Stimulated activated memory B cell treated with anti-CD40 and anti-IgM and Interleukin-4, amounts not matched to agents 10 μg/mL and 1 μg/mL and 100 μg/mL, for 72 hours (primary cell): ENCODE results near the gene SLC27A6.

Source experiments
- ATAC-seq: fragments of 150-1000 bp; cut with Tn5 transposase; 2 replicates; pipeline ENCODE4 v1.10.0; 2021
- H3K27ac Mint-ChIP-seq: one replicate; pipeline ENCODE4 v1.8.0; 2022; ENCODE audit warnings: mild to moderate bottlenecking, mixed read lengths
- H3K27me3 Mint-ChIP-seq: one replicate; pipeline ENCODE4 v1.8.0; 2022; ENCODE audit warnings: mixed read lengths
- H3K36me3 Mint-ChIP-seq: one replicate; pipeline ENCODE4 v1.8.0; 2022; ENCODE audit warnings: mixed read lengths
- H3K4me1 Mint-ChIP-seq: one replicate; pipeline ENCODE4 v1.8.0; 2022; ENCODE audit warnings: mixed read lengths
- H3K4me3 Mint-ChIP-seq: one replicate; pipeline ENCODE4 v1.8.0; 2022; ENCODE audit warnings: mild to moderate bottlenecking, moderate library complexity, mixed read lengths
- H3K9me3 Mint-ChIP-seq: one replicate; pipeline ENCODE4 v1.8.0; 2022; ENCODE audit warnings: mixed read lengths

SLC27A6 gene

DNA sequence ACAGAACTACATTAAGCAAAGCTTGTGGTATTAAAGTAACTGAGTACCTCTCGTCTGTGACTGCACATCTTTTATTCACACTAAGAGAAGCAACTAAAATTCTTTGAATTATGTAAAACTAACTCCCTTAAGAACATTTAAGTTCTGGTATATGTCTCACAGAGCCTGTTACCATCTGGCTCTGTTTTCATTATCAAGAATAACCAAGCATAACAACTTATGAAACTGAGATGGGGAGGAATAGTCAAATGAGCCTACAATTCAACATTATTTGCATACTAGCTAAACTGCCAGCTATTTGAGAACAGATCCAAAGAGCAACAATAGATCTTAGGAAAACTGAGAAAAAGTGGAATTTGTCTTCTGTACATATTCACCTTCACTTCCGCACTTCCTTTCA lies 104.0 kb downstream of the SLC27A6 start:
- ATAC-seq: no peak
- H3K27ac Mint-ChIP-seq: no peak overlapping the region
- H3K4me3 Mint-ChIP-seq: no peak overlapping the region
- no peaks in the 10 kb centered on the region for H3K36me3 Mint-ChIP-seq
- H3K27me3 Mint-ChIP-seq: no peaks in the 10 kb centered on the region
- no peaks in the 10 kb centered on the region for H3K4me1 Mint-ChIP-seq
- H3K9me3 Mint-ChIP-seq: no peaks in the 10 kb centered on the region

DNA sequence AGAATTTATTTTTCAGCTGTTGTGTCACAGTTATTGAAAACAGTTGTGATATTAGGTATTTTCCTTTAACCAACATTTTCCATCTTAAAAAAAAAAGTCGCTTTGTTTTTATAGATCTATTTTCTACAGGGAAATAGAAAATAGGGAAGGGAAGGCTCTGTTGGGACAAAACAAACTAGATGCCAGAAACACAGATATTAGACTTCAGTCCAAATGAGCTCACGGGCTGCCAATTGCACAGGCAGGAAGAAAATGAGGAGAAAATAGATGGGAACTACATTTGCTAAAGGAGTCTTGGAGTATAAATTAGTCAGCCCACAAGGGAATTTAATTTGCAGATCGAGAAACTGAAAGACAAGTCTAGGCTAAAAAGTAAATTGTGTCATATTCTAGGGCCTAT lies 107.8 kb downstream of the SLC27A6 start:
- Mint-ChIP-seq H3K4me3 (no peak overlapping the region), H3K36me3 (no peaks in the 10 kb centered on the region), H3K9me3 (no peaks in the 10 kb centered on the region), H3K4me1 (no peaks in the 10 kb centered on the region), H3K27ac (no peak overlapping the region), H3K27me3 (no peaks in the 10 kb centered on the region)
- ATAC-seq: no peak

DNA sequence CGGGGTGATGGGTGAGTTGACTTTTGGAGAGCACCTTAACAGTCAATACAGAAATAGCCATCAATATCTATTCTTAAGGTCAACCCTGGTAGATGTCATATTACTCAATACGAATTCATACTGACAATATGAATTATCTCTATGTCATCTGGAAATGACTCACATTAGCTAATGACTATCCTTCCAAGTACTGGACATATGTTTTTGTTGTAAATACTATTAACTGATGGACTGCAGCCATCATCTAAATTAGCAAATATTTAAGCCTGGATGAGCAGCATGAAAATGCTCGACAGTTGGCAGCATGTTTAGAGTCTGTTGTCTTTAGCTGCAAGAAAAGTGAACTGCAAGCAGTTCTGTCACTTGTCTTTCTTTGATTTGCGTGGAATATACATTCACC lies 109.6 kb downstream of the SLC27A6 start:
- Mint-ChIP-seq H3K27me3 (no peaks in the 10 kb centered on the region), H3K36me3 (no peaks in the 10 kb centered on the region), H3K27ac (no peak overlapping the region), H3K4me3 (no peak overlapping the region), H3K4me1 (no peaks in the 10 kb centered on the region), H3K9me3 (no peaks in the 10 kb centered on the region)
- no peak for ATAC-seq

DNA sequence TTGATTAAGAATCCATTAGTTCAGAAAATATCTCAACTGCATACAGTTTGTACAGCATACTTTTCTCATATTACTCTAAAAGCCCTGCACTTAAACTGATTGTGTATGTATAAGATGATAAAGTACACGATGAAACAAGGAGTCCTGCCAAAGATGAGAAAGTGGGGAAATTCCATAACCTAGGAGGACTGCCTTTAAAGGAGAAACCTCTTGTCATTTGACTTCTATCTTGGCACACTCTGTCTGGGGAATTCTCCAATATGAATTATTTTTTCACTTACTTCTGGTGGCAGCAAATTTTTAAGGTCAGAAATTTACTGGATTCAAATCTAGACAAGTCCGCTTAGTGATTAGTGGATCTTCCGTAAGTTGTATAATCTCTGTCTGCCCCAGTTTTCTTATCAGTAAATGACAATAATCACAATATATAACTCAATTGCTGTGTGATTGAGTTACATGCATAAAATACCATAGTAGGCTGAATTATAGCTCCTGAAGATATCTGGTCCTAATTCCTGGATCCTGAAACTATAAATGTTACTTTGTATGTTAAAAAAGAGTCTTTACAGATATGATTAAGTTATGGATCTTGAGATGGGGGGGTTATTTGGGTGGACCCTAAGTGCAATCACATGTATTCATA lies 112.3 kb downstream of the SLC27A6 start:
- Mint-ChIP-seq H3K4me1 (no peaks in the 10 kb centered on the region), H3K4me3 (no peak overlapping the region), H3K27ac (no peak overlapping the region), H3K27me3 (no peaks in the 10 kb centered on the region), H3K36me3 (no peaks in the 10 kb centered on the region), H3K9me3 (no peaks in the 10 kb centered on the region)
- ATAC-seq: no peak

DNA sequence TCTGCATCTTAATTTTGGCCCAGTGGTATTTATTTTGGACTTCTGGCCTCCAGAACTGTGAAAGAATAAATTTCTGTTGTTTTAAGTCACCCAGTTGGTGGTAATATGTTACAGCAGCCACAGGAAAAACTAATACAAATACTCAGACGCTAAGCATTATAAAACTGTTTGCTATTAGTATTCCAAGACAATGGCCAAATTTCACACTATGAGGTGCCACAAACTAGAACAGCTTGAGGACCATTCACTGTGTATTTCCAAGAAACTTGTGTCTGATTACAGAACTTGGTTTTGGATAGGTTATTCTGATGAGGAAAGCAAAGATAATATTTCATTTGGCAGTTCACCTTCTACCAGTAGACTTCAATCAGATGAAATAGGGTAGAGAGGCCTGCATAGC lies 113.0 kb downstream of the SLC27A6 start:
- Mint-ChIP-seq H3K9me3 (no peaks in the 10 kb centered on the region), H3K27me3 (no peaks in the 10 kb centered on the region), H3K36me3 (no peaks in the 10 kb centered on the region), H3K4me3 (no peak overlapping the region), H3K27ac (no peak overlapping the region), H3K4me1 (no peaks in the 10 kb centered on the region)
- no peak for ATAC-seq

DNA sequence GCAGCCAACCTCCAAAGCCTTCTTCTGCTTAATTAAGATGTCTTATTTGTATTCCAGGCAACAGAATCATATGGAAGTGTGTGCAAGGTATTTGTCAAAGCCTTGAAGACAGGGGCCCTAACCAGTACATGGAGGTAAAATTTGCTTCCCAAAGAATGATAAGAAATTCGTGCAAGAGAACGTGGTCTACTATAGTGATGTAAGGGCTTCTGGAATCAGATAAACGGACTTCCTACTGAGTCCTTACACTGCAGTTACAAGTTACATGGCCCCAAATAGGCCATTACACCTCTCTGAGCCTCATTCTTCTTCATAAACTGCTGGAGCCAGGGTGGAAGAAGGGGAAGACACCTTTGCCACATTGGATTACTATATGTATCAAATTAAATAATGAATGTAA lies 113.4 kb downstream of the SLC27A6 start:
- Mint-ChIP-seq H3K9me3 (no peaks in the 10 kb centered on the region), H3K36me3 (no peaks in the 10 kb centered on the region), H3K27ac (no peak overlapping the region), H3K27me3 (no peaks in the 10 kb centered on the region), H3K4me3 (no peak overlapping the region), H3K4me1 (no peaks in the 10 kb centered on the region)
- no peak for ATAC-seq

DNA sequence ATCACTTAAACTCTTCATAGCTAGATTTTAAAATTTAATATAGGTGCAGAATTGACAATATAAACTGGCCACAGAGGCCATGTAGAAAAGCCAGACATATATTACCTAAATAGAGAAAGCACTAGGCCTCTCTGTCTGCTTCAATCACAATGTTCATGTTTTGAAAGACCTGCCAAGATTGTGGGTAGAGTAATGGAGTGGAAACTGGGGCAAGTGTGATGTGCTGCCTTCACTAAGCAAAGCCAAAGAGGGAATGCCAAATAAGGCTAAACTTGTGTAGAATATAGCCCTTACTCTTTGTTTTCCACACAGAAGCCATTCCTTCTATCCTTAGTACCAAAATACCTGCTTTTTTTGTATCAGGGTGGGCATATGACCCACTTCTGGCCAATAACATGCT lies 114.2 kb downstream of the SLC27A6 start:
- Mint-ChIP-seq H3K27me3 (no peaks in the 10 kb centered on the region), H3K4me3 (no peak overlapping the region), H3K27ac (no peak overlapping the region), H3K4me1 (no peaks in the 10 kb centered on the region), H3K36me3 (no peaks in the 10 kb centered on the region), H3K9me3 (no peaks in the 10 kb centered on the region)
- ATAC-seq: no peak

DNA sequence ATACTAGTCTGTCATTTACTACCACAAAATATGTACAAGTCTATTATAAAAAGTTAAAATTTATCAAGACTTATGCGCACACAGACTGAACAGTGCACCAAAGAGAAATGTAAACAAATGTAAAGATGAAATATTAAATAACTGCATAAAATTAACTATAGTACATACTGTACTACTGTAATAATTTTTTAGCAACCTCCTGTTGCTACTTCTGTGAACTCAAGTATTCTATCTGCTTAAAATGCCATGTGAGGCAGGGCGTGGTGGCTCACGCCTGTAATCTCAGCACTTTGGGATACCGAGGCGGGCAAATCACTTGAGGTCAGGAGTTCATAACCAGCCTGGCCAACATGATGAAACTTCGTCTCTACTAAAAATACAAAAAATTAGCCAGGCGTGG lies 115.5 kb downstream of the SLC27A6 start:
- Mint-ChIP-seq H3K27ac (no peak overlapping the region), H3K4me1 (no peaks in the 10 kb centered on the region), H3K4me3 (no peak overlapping the region), H3K27me3 (no peaks in the 10 kb centered on the region), H3K9me3 (no peaks in the 10 kb centered on the region), H3K36me3 (no peaks in the 10 kb centered on the region)
- ATAC-seq: no peak

DNA sequence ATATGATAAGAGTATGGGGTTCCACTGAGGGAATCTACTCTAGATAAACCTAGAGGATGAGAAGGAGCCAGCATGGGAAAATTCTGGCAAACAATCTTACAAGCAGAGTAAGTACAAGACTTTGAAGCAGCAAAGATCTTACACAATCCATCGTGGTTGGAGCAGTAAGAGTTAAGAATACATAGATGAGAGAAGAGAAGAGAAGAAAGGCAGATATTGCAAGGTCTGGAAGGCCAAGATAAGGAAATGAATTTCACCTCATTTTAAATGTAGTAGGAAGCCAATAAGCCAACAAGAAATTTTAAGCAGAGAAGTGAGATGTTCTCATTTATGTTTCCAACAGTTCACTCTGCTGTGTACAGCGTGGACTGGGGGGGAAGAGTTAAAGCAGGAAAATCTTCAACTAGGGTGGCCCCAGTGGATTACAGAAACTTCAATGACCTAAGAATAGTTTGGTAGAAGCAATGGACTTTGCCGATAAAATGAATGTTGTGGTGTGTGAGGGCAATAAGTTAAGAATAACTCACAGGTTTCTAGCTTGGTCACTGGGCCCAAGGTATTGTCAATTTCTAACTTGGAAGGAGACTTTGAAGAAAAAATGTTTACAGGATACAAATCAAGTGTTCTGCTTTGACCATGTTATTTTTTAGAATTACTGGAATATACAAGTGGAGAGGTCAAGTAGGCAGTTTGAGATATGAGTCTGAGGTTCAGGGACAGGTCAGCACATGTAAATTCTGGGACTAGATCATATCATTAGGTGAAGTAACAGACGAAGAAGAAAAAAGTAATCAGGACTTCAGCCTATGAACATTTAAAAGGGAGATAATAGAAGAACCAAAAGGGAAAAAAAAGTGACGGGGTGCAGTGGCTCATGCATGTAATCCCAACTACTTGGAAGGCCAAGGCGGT lies 117.2 kb downstream of the SLC27A6 start:
- Mint-ChIP-seq H3K36me3 (no peaks in the 10 kb centered on the region), H3K27ac (no peak overlapping the region), H3K4me3 (no peak overlapping the region), H3K27me3 (no peaks in the 10 kb centered on the region), H3K9me3 (no peaks in the 10 kb centered on the region), H3K4me1 (no peaks in the 10 kb centered on the region)
- no peak for ATAC-seq
